GM20000 (cell line): ENCODE measurements around the gene RGS6.

Source experiments
- DNase-seq: peaks from one replicate; pipeline ENCODE4 v3.0.0; 2012; ENCODE audit warnings: low spot score
- TF ChIP-seq, protein P1 (sequence below): IDR thresholded peaks from 2 replicates; pipeline ENCODE4 v1.5.1; 2012; ENCODE audit warnings: mild to moderate bottlenecking, control low read depth; ENCODE audit errors: extremely low read depth, missing control alignments

RGS6 gene

GRCh38 chr14:72070458-72070857 lies 138.2 kb downstream of the RGS6 start:
- TF ChIP-seq, protein P1, sequence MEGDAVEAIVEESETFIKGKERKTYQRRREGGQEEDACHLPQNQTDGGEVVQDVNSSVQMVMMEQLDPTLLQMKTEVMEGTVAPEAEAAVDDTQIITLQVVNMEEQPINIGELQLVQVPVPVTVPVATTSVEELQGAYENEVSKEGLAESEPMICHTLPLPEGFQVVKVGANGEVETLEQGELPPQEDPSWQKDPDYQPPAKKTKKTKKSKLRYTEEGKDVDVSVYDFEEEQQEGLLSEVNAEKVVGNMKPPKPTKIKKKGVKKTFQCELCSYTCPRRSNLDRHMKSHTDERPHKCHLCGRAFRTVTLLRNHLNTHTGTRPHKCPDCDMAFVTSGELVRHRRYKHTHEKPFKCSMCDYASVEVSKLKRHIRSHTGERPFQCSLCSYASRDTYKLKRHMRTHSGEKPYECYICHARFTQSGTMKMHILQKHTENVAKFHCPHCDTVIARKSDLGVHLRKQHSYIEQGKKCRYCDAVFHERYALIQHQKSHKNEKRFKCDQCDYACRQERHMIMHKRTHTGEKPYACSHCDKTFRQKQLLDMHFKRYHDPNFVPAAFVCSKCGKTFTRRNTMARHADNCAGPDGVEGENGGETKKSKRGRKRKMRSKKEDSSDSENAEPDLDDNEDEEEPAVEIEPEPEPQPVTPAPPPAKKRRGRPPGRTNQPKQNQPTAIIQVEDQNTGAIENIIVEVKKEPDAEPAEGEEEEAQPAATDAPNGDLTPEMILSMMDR: no peak
- no peak for DNase-seq

DNA sequence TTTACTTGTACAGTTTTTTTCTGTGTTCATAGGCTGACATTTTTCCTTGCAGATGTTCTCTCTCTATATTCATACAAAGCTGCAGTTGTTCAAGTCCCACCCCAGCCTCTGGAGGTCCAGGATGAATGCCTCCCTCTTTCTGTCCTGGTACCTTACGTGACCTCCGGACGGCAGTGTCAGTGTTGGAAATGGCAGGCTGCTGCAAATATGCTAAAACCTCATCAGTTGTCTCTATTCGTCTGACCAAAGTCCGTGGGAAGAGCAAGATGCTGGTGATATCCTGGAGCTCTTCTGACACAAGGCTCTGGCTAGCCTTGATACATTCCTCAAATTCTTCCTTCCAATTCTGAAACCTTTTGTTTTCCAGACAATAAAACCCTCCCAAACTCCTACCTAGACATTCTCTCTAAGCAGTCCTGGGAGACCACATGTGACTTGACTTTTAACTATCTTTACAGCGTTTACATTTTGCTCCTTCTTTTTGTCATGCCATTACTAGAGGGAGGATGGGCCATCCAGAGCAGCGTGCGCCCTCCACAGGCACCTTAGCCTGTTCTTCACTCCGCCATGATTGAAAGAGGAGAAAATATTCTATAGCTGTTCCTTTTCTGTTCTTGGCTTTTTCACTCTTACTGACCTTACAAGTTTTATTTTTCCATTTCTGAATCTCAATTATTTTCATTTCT lies 143.6 kb downstream of the RGS6 start:
- DNase-seq: no peak
- TF ChIP-seq, protein P1: no peak

DNA sequence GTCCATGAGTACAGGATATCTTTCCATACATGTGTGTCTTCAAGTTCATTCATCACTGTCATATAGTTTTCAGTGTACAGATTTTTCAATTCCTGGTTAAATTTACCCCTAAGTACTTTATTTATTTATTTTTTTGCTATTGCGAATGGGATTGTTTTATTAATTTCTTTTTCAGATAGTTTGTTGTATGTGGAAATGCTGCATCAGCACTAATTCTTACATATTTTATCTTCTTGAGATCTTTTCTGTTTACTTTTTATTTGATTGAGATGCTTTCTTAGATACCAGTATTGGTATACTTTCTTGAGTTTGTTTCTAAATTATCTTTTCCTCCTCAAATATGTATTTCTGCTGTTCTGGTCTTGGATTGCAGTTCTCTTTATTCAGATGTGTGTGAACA lies 148.9 kb downstream of the RGS6 start:
- TF ChIP-seq, protein P1: no peak
- DNase-seq: no peak

GRCh38 chr14:72084935-72085334 lies 152.7 kb downstream of the RGS6 start:
- DNase-seq: no peak
- TF ChIP-seq, protein P1: no peak

- DNase-seq: no peak
- TF ChIP-seq, protein P1: no peak
Observed at GRCh38 chr14:72089625-72090024, 157.4 kb downstream of the RGS6 start.

GRCh38 chr14:72094844-72095582 lies 162.8 kb downstream of the RGS6 start:
- TF ChIP-seq, protein P1: no peak
- no peak for DNase-seq

- TF ChIP-seq, protein P1: no peak
- DNase-seq: no peak
Observed at GRCh38 chr14:72097173-72097783, 165.0 kb downstream of the RGS6 start.
